SK-N-MC (cell line): Measurements from ENCODE around the gene USP47.

Source experiments
- EZH2 ChIP-seq: fragments of 200-600 bp; sonication (generic); IDR thresholded peaks from one replicate; pipeline ENCODE4 v1.6.1; 2017; ENCODE audit warnings: antibody characterized with exemption
- POLR2AphosphoS5 ChIP-seq: IDR thresholded peaks from 2 replicates; pipeline ENCODE4 v1.6.1; 2012; ENCODE audit warnings: mild to moderate bottlenecking, low read depth, low read length, borderline replicate concordance

DNA sequence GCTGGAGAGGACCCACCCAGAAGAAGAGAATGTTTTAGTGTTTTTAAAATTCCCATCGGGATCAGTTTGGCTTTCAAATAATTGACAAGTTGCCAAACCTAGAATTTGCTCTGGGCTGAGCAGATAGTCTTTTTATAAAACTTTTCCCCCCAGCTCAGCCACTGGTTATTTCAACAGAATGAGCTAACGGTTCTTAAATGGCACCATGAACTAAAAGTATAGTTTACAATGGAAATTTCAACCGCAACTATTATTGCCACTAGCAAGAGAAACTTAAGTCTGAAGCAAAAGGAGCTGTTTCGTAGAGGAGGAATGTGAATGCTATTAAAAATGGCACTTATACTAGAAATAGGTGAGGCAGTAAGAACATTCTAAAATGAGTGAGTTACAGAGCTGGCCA, 163.3 kb downstream of the USP47 start:
- TF ChIP-seq EZH2 (no peak), POLR2AphosphoS5 (no peak)
